GM21447 (cell line): ENCODE measurements around the gene SAP30L.

Source experiments
- ATAC-seq: cut with Tn5 transposase; IDR thresholded peaks from one replicate; pipeline ENCODE4 v1.9.1; 2021; ENCODE audit not compliant: unreplicated experiment

The SAP30L gene

GRCh38 chr5:154479160-154479943 is 33.6 kb downstream of the SAP30L start:
- ATAC-seq = no peak

GRCh38 chr5:154479944-154480750 is 34.4 kb downstream of the SAP30L start:
- ATAC-seq = no peak

GRCh38 chr5:154480847-154481246 is 35.0 kb downstream of the SAP30L start:
- ATAC-seq = no peak

GRCh38 chr5:154481584-154482381 is 36.0 kb downstream of the SAP30L start:
- no peak for ATAC-seq

- no peak for ATAC-seq
Measured at GRCh38 chr5:154482528-154483449, 37.0 kb downstream of the SAP30L start.

GRCh38 chr5:154483654-154484392 is 38.0 kb downstream of the SAP30L start:
- ATAC-seq = no peak

GRCh38 chr5:154484393-154485095 is 38.7 kb downstream of the SAP30L start:
- ATAC-seq = no peak

- no peak for ATAC-seq
Measured at GRCh38 chr5:154485096-154485491, 39.3 kb downstream of the SAP30L start.

- ATAC-seq = no peak
Measured at GRCh38 chr5:154485850-154486426, 40.1 kb downstream of the SAP30L start.

GRCh38 chr5:154486427-154486866 is 40.6 kb downstream of the SAP30L start:
- no peak for ATAC-seq

GRCh38 chr5:154487541-154487940 is 41.7 kb downstream of the SAP30L start:
- peak; percentile 97 for ATAC-seq

GRCh38 chr5:154491941-154492340 is 46.1 kb downstream of the SAP30L start:
- ATAC-seq = no peak

- no peak for ATAC-seq
Measured at GRCh38 chr5:154493274-154493673, 47.5 kb downstream of the SAP30L start.

- ATAC-seq = no peak
Measured at GRCh38 chr5:154494036-154494435, 48.2 kb downstream of the SAP30L start.

- no peak for ATAC-seq
Measured at GRCh38 chr5:154498591-154498990, 52.8 kb downstream of the SAP30L start.

GRCh38 chr5:154498994-154499393 is 53.2 kb downstream of the SAP30L start:
- ATAC-seq = no peak

- no peak for ATAC-seq
Measured at GRCh38 chr5:154501566-154501965, 55.8 kb downstream of the SAP30L start.

- no peak for ATAC-seq
Measured at GRCh38 chr5:154502180-154502579, 56.4 kb downstream of the SAP30L start.

GRCh38 chr5:154503698-154504039 is 57.9 kb downstream of the SAP30L start:
- ATAC-seq = no peak
